ENCODE measurements around the gene NEK1.

NEK1 gene

DNA sequence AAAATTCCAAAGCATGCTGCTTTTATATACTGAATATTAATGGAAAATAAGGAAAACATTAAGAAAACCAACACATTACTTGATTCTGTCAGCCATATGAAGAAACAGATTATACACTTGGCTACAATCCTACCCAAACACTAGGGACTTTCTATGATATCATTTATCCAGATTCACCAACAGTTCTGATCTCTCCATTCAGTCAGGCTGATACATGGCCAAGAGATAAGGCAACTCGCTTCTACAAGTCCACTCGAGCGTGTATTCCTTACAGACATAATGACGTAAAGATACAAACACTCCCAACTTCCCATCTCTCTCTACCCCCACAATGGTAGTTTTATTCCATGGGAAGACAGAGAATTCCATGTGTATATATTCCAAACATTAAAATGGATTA is 44.5 kb downstream of the NEK1 start:
- no peak for TF ChIP-seq EZH2phosphoT487 (IDR thresholded peaks at IDR 0.05; ENCODE audit: borderline replicate concordance)
- TF ChIP-seq, protein P1, sequence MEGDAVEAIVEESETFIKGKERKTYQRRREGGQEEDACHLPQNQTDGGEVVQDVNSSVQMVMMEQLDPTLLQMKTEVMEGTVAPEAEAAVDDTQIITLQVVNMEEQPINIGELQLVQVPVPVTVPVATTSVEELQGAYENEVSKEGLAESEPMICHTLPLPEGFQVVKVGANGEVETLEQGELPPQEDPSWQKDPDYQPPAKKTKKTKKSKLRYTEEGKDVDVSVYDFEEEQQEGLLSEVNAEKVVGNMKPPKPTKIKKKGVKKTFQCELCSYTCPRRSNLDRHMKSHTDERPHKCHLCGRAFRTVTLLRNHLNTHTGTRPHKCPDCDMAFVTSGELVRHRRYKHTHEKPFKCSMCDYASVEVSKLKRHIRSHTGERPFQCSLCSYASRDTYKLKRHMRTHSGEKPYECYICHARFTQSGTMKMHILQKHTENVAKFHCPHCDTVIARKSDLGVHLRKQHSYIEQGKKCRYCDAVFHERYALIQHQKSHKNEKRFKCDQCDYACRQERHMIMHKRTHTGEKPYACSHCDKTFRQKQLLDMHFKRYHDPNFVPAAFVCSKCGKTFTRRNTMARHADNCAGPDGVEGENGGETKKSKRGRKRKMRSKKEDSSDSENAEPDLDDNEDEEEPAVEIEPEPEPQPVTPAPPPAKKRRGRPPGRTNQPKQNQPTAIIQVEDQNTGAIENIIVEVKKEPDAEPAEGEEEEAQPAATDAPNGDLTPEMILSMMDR (conservative IDR thresholded peaks at IDR 0.05; ENCODE audit: low read length), result no peak
- Histone ChIP-seq H3K4me3 (ENCODE audit: low read length, poor library complexity, severe bottlenecking) (no peak overlapping the region), H3K79me2 (ENCODE audit: insufficient read depth, low read length) (no peaks in the 10 kb centered on the region), H4K20me1 (ENCODE audit: insufficient read depth, low read length, poor library complexity, severe bottlenecking) (no peaks in the 10 kb centered on the region), H3F3A (ENCODE audit: low read depth) (no peaks in the 10 kb centered on the region), H2AFZ (ENCODE audit: low read length) (no peak overlapping the region), H3K4me1 (ENCODE audit: insufficient read depth, low read length, poor library complexity, severe bottlenecking) (no peaks in the 10 kb centered on the region), H3K27me3 (ENCODE audit: insufficient read depth, low read length, poor library complexity, severe bottlenecking) (no peaks in the 10 kb centered on the region), H3K36me3 (ENCODE audit: insufficient read depth, low read length) (no peaks in the 10 kb centered on the region; the same call in 1 of the 2 replicates), H3K9me2 (replicated peaks; ENCODE audit: low read depth, low read length) (no peaks in the 10 kb centered on the region), H3K9ac (ENCODE audit: low read depth, low read length, poor library complexity, severe bottlenecking) (no peak overlapping the region), H3K9me3 (ENCODE audit: insufficient read depth, low read depth, low read length) (no peaks in the 10 kb centered on the region), H3K4me2 (ENCODE audit: low read depth, low read length, poor library complexity, severe bottlenecking) (no peak overlapping the region)

GRCh38 chr4:169566021-169566818 is 46.2 kb downstream of the NEK1 start:
- Histone ChIP-seq H3K79me2 (ENCODE audit: insufficient read depth, low read length) (no peaks in the 10 kb centered on the region), H3K9me2 (replicated peaks; ENCODE audit: low read depth, low read length) (no peaks in the 10 kb centered on the region), H3F3A (ENCODE audit: low read depth) (no peaks in the 10 kb centered on the region), H3K4me3 (ENCODE audit: low read length, poor library complexity, severe bottlenecking) (no peak overlapping the region), H3K27me3 (ENCODE audit: insufficient read depth, low read length, poor library complexity, severe bottlenecking) (no peaks in the 10 kb centered on the region), H4K20me1 (ENCODE audit: insufficient read depth, low read length, poor library complexity, severe bottlenecking) (no peaks in the 10 kb centered on the region), H3K9ac (ENCODE audit: low read depth, low read length, poor library complexity, severe bottlenecking) (no peak overlapping the region), H3K9me3 (ENCODE audit: insufficient read depth, low read depth, low read length) (no peaks in the 10 kb centered on the region), H3K4me2 (ENCODE audit: low read depth, low read length, poor library complexity, severe bottlenecking) (no peak overlapping the region), H3K36me3 (ENCODE audit: insufficient read depth, low read length) (no peaks in the 10 kb centered on the region; the same call in 1 of the 2 replicates), H2AFZ (ENCODE audit: low read length) (no peak overlapping the region), H3K4me1 (ENCODE audit: insufficient read depth, low read length, poor library complexity, severe bottlenecking) (no peaks in the 10 kb centered on the region)
- TF ChIP-seq EZH2phosphoT487 (IDR thresholded peaks at IDR 0.05; ENCODE audit: borderline replicate concordance), result no peak
- TF ChIP-seq, protein P1 (conservative IDR thresholded peaks at IDR 0.05; ENCODE audit: low read length), result peak; percentile 80

DNA sequence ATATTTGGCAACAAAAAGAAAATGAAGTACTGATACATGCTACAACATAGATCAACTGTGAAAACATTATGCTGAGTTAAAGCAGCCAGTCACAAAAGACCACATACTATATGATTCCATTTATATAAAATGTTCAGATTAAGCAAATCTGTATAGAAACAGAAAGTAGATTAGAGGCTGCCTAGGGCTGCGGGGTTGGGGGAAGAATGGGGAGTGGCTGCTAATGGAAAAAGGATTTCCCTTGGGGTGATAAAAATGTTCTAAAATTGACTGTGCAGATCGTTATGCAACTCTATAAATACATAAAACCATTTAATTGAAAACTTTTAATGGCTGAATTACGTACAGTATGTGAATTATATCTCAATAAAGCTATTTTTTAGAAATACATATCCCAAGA is 46.8 kb downstream of the NEK1 start:
- no peaks in the 10 kb centered on the region for H4K20me1 ChIP-seq (ENCODE audit: insufficient read depth, low read length, poor library complexity, severe bottlenecking)
- no peaks in the 10 kb centered on the region for H3K79me2 ChIP-seq (ENCODE audit: insufficient read depth, low read length)
- TF ChIP-seq, protein P1 (conservative IDR thresholded peaks at IDR 0.05; ENCODE audit: low read length), result no peak
- no peak for TF ChIP-seq EZH2phosphoT487 (IDR thresholded peaks at IDR 0.05; ENCODE audit: borderline replicate concordance)
- no peaks in the 10 kb centered on the region for H3K9me3 ChIP-seq (ENCODE audit: insufficient read depth, low read depth, low read length)
- H3K4me2 ChIP-seq (ENCODE audit: low read depth, low read length, poor library complexity, severe bottlenecking), result no peak overlapping the region
- no peaks in the 10 kb centered on the region for H3F3A ChIP-seq (ENCODE audit: low read depth)
- H3K9me2 ChIP-seq (replicated peaks; ENCODE audit: low read depth, low read length), result no peaks in the 10 kb centered on the region
- H3K9ac ChIP-seq (ENCODE audit: low read depth, low read length, poor library complexity, severe bottlenecking), result no peak overlapping the region
- H3K4me1 ChIP-seq (ENCODE audit: insufficient read depth, low read length, poor library complexity, severe bottlenecking), result no peaks in the 10 kb centered on the region
- H3K27me3 ChIP-seq (ENCODE audit: insufficient read depth, low read length, poor library complexity, severe bottlenecking), result no peaks in the 10 kb centered on the region
- H3K4me3 ChIP-seq (ENCODE audit: low read length, poor library complexity, severe bottlenecking), result no peak overlapping the region
- no peak overlapping the region for H2AFZ ChIP-seq (ENCODE audit: low read length)
- no peaks in the 10 kb centered on the region for H3K36me3 ChIP-seq (ENCODE audit: insufficient read depth, low read length)

Data from Loucy (cell line).